Kidney epithelial cell (primary cell): ENCODE data around the gene RGS9. TPM values are rescaled to one million over a fixed set of nuclear protein-coding genes. Genes with fewer than 3 reads are reported as not detected.

Experiments used
- DNase-seq: peaks from one replicate; pipeline ENCODE4 v3.0.0-alpha.2; 2010; ENCODE audit warnings: low read depth
- H3K27me3 ChIP-seq: 2 replicates; pipeline ENCODE4 v1.6.0; 2011; ENCODE audit warnings: low read length; ENCODE audit not compliant: control insufficient read depth, insufficient read depth
- H3K36me3 ChIP-seq: 2 replicates; pipeline ENCODE4 v1.5.1; 2011; ENCODE audit warnings: low read length; ENCODE audit not compliant: control insufficient read depth, insufficient read depth
- H3K4me3 ChIP-seq: 2 replicates; pipeline ENCODE4 v1.5.1; 2011; ENCODE audit warnings: low read depth, mild to moderate bottlenecking, control low read depth, low read length
- total RNA-seq: library from RNA; depleted of rRNA; stranded (reverse); fragments of >200 nt; gene quantifications from 2 replicates; pipeline ENCODE4 v1.2.3, GENCODE V29; 2015
- TF ChIP-seq, protein P1 (sequence below): IDR thresholded peaks from 2 replicates; pipeline ENCODE4 v1.5.1; 2011; ENCODE audit warnings: mild to moderate bottlenecking, moderate library complexity, low read length, control low read depth, inconsistent platforms; ENCODE audit not compliant: insufficient read depth, poor library complexity, severe bottlenecking

The RGS9 gene
- total RNA-seq, 1 donor from 2014 or later = 7.5 TPM

DNA sequence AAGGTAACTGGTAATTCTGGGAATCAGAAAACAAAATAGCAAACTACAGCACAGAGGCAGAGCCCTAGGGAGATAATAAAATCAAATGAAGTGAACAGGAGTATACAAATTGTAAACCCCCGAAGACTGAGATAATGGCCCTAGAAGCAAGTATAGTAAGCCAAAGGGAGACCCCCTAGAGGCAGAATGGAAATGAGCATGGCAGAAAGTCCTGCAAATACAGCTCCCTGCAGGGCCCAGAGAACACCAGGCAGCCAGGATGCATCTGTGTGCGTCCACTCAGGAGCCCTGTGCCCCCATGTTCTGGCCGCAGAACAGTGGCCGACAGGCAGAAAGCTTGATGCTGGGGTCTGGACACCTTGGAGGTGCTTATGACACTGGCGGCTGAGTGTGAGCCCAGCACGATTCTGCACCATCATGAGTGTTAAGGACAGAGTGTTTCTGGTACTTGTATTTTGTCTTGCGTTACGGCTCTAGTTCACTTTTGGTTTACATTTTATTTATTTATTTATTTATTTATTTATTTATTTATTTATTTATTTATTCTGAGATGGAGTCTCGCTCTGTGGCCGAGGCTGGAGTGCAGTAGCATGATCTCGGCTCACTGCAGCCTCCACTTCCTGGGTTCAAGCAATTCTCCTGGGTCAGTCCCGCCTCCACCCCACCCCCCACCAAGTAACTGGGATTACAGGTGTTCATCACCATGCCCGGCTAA, 48.7 kb downstream of the RGS9 start:
- no peak for DNase-seq
- Histone ChIP-seq H3K36me3 (no peaks in the 10 kb centered on the region), H3K4me3 (no peak overlapping the region), H3K27me3 (no peaks in the 10 kb centered on the region)
- TF ChIP-seq, protein P1, sequence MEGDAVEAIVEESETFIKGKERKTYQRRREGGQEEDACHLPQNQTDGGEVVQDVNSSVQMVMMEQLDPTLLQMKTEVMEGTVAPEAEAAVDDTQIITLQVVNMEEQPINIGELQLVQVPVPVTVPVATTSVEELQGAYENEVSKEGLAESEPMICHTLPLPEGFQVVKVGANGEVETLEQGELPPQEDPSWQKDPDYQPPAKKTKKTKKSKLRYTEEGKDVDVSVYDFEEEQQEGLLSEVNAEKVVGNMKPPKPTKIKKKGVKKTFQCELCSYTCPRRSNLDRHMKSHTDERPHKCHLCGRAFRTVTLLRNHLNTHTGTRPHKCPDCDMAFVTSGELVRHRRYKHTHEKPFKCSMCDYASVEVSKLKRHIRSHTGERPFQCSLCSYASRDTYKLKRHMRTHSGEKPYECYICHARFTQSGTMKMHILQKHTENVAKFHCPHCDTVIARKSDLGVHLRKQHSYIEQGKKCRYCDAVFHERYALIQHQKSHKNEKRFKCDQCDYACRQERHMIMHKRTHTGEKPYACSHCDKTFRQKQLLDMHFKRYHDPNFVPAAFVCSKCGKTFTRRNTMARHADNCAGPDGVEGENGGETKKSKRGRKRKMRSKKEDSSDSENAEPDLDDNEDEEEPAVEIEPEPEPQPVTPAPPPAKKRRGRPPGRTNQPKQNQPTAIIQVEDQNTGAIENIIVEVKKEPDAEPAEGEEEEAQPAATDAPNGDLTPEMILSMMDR = no peak

DNA sequence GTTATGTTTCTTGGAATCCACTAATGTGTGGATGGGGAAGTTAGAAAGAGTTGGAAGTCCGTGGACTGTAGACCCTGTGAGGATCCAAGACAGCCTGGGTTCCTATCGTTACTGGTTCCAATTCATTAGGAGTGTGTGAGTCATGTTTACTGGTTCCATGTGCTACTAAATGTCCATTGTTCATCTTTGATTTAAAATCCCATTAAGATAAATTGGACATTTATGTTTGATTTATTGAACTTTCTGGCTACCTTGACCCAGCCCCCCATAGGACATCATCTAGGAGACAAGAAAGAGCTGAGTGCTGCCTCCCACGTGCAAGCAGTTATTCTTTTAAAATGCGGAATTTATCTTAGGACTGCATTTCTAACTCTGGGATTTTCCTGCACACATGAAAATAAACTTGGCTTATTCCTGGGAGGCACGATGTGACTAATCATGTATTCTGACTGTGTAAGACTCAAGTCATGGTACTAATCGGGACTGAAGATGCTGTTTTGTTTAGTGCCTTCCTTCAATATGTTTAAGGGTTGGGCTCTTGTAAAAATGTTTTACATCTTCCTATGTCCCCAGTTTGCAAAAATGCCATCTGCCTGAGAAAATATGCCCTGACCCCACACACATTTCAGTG, 53.4 kb downstream of the RGS9 start:
- no peak for DNase-seq
- Histone ChIP-seq H3K36me3 (no peaks in the 10 kb centered on the region), H3K4me3 (no peak overlapping the region), H3K27me3 (no peaks in the 10 kb centered on the region)
- TF ChIP-seq, protein P1 = no peak

DNA sequence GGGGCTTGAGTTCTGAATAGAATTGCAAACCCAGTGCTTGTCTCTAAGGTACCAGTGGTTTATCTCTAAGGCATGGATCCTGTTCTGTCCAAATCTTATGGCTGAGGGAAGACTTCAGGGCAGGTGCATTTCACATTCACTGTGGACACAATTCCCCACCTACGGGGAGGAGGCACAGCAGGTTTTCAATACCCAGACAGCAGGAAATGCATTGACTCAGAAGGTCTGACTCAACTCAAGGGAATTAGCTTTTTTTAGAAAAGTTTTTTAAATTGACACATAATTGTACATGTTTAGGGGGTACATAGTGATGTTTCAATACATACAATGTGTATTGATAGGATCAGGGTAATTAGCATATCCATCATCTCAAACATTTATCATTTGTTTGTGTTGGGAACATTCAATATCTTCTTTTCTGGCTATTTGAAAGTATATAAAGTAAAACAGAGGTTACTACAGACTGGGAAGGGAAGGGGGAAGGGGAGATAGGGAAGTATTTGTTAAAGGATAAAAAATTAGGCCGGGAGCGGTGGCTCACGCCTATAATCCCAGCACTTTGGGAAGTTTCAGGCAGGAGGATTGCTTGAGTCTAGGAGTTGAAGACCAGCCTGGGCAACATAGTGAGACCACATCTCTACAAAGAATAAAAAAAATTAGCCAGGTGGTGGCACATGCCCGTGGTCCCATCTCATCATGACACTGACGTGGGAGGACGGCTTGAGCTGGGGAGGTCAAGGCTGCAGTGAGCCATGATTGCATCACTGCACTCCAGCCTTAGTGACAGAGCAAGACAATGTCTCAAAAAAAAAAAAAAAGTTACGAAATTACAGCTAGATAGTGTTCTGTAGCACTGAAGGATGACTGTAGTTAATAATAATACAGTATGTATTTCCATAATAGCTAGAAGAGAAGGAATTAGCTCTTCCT, 54.9 kb downstream of the RGS9 start:
- DNase-seq = peak; percentile 53
- Histone ChIP-seq H3K4me3 (no peak overlapping the region), H3K36me3 (no peaks in the 10 kb centered on the region), H3K27me3 (no peaks in the 10 kb centered on the region)
- TF ChIP-seq, protein P1 = no peak

DNA sequence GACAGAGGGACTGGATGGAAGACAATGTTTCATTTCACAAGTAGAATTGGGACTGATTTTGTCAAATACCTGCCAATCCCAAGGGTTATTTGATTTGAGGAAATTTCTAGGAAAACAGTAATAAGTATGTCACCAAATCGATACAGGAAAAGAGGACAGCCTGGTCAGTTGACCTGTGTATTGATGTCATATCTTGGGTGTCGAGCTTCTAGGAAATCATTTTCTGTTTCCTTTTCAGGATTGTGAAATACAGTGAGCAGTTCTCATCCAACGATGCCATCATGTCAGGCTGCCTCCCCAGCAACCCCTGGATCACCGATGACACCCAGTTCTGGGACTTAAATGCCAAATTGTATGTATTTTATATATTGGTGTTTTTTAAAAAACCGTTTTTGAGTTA, 56.1 kb downstream of the RGS9 start:
- Histone ChIP-seq H3K36me3 (no peaks in the 10 kb centered on the region), H3K4me3 (no peak overlapping the region), H3K27me3 (no peaks in the 10 kb centered on the region)
- TF ChIP-seq, protein P1 = no peak
- DNase-seq = no peak

- Histone ChIP-seq H3K27me3 (no peaks in the 10 kb centered on the region), H3K36me3 (no peaks in the 10 kb centered on the region), H3K4me3 (no peak overlapping the region)
- TF ChIP-seq, protein P1 = no peak
- DNase-seq = no peak
Measured at GRCh38 chr17:65193716-65194293, 56.6 kb downstream of the RGS9 start.
